ENCODE results near the gene RPTOR.

Gene RPTOR

DNA sequence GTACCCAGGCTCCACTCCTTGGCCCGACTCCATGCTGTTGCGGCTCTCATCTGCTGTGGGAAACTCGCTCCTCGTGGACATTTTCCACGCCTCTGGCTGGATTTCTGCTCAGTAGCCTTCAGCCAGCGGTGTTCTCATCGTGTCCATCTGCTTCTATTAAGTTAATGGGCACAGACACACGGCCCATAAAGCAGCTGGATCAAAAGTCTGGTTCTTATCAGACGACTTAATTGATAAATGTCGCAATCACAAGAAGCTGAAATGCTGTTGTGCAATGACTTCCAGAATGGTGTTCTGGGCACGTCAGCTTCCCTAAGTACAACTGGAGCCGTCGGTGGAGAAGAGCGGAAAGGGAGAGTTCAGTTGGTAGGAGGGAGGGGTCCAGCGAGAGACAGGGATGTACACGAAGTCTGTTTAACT lies 235.3 kb downstream of the RPTOR start:
- DNase-seq (ENCODE audit: insufficient read length, low spot score) (no peak), FAIRE-seq (no peak)
- TF ChIP-seq, protein P1, sequence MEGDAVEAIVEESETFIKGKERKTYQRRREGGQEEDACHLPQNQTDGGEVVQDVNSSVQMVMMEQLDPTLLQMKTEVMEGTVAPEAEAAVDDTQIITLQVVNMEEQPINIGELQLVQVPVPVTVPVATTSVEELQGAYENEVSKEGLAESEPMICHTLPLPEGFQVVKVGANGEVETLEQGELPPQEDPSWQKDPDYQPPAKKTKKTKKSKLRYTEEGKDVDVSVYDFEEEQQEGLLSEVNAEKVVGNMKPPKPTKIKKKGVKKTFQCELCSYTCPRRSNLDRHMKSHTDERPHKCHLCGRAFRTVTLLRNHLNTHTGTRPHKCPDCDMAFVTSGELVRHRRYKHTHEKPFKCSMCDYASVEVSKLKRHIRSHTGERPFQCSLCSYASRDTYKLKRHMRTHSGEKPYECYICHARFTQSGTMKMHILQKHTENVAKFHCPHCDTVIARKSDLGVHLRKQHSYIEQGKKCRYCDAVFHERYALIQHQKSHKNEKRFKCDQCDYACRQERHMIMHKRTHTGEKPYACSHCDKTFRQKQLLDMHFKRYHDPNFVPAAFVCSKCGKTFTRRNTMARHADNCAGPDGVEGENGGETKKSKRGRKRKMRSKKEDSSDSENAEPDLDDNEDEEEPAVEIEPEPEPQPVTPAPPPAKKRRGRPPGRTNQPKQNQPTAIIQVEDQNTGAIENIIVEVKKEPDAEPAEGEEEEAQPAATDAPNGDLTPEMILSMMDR (IDR thresholded peaks at IDR 0.05; ENCODE audit: insufficient read depth, missing control alignments) = no peak

DNA sequence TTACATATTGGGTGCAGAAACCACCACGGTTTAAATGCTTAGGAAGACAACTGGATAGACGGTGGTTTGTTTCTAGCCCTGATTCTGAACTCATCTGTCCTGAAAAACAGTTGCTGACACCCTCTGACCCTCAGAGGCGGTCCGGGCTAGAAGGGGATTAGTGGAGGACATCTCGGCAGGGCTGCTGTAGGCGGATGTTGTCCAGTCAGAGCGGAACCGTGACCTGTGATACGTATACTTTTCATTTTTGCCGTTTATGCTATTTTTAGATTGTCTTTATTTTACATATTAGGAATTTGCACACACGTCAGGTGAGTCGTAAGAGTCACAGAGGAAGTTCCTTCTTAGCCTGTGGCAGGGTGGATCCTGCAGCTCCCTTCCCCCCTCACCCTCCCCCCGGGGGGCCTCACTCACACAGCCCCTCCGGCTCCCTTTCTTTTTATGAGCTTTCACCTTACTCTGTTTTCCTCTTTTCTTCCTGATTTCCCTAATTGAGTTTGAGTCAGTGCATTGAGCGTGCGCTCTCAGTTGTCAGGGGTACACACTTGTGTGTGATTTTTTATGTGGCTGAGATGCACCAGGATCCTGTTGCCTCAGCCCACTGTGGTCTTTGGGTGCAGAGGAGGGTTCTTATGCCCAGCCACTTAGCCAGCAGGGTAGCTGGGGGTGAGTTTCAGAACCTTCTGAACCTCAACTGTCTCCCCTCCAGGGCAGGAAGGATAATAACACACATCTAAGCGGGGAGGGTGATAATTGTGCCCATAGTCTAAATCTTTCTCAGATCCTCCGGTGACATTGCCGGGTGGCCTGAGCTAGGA lies 236.0 kb downstream of the RPTOR start:
- no peak for FAIRE-seq
- DNase-seq (ENCODE audit: insufficient read length, low spot score) = no peak
- TF ChIP-seq, protein P1 (IDR thresholded peaks at IDR 0.05; ENCODE audit: insufficient read depth, missing control alignments) = no peak

DNA sequence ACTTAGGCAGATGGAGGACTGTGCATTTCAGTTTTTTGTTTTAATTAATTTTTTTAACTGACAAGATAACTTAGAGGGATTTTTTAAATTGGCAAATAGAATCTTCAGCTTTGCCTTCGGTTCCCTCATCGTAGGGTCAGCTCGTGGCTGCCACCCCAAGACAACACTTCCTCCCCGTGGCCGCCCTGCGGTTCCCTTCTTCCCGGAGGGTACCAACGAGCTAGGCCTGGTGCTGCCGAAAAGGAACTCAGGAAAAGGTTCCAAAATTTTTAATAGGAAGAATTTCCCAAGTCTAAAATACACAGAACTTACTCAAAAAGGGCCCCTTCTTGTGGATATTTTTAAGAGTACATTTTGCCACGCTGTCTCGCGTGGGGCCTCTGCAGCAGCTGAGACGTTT lies 236.6 kb downstream of the RPTOR start:
- TF ChIP-seq, protein P1 (IDR thresholded peaks at IDR 0.05; ENCODE audit: insufficient read depth, missing control alignments) = no peak
- no peak for DNase-seq (ENCODE audit: insufficient read length, low spot score)
- no peak for FAIRE-seq

DNA sequence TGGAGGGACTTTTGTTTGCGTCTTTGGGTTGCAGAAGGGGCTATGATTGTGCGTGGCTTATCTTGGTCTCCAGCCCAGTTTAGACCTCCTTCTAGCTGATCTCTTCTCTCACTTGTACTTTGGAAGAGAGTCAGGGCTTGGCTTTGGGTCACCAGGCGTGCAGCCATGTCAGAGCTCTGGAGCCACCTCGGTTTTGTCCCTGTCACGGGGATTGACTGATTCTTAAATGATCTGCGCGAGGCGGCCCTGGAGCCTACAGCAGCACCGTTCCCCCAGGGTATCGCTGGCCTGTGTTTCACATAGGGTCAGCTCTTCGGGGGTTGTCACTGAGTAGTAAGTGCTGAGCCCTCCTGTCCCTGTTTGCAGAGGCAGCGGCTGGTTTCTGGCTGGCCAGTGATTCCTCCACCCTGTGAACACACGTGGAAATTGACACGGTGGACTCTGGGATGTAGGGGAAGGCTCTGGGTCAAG lies 237.2 kb downstream of the RPTOR start:
- DNase-seq (ENCODE audit: insufficient read length, low spot score) = no peak
- no peak for FAIRE-seq
- TF ChIP-seq, protein P1 (IDR thresholded peaks at IDR 0.05; ENCODE audit: insufficient read depth, missing control alignments) = no peak

DNA sequence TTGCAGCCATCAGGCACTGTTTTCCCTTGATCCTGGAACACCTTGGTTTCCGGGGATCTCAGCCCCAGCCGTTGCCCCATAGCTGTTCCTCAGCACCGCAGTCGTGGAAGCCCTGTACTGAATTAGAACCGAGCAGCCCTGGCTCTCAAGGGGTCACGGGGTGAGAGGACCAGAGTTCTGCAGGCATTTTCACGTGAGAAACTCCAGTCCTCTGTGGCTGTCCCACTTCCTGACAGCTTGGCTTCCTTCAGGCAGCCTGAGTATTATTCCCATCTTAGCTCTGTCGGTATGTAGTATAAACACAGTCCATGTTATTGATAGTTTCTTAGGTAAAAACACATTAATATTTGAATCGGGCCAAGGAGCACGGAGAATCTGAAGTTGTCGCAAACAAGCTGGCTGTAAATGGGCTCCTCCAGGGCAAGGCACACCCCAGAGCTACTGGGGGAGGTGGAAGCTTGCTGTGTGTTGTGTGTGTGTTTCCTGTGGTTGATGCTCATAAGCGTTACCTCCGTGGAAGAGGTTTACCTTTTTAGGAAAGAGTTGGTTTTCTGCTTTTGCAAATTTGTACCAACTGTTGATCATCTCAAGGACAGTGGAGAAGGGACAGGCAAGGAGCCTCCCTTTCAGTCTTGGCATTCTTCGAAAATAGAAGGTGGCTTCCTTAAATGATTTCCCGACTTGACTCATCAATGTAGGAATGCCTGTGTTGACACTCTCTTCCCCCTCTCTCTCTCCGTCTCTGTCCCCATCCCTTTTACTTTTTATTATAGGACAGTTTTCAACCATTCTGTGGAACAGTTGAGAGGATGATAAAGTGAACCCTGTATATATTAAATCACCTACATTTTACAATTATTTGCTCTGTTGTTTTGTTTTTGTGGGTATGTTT lies 238.1 kb downstream of the RPTOR start:
- TF ChIP-seq, protein P1 (IDR thresholded peaks at IDR 0.05; ENCODE audit: insufficient read depth, missing control alignments) = no peak
- DNase-seq (ENCODE audit: insufficient read length, low spot score) (no peak), FAIRE-seq (no peak)

DNA sequence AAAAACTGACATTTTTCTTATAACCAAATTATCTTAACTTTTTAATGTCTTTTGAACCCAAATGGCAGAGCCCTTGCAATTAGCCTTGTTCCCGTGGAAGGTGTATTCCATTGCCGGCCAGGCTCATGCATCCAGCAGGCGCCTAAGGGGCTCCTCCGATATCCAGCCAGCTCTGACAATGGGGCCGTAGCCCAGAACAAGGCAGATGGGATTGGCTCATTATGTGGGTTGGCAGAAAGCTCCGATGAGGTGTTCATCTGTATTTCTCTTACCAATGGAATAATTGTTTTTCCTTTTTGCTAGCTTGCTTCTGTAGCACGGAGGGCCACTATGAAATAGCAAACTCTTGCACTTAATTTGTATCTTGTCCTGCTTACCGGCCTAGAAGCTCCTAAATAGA lies 238.8 kb downstream of the RPTOR start:
- TF ChIP-seq, protein P1 (IDR thresholded peaks at IDR 0.05; ENCODE audit: insufficient read depth, missing control alignments) = no peak
- DNase-seq (ENCODE audit: insufficient read length, low spot score) (no peak), FAIRE-seq (no peak)
